Liver (tissue), 9 donors: ENCODE results near the gene MBNL2. TPM values are rescaled to one million over a fixed set of nuclear protein-coding genes. Genes with fewer than 3 reads are reported as not detected.

ENCODE experiments used
- DNase-seq: peaks from one replicate; pipeline ENCODE4 v3.0.0-alpha.2; 2017; ENCODE audit warnings: low spot score
- H3K27ac ChIP-seq, 2 donors: one replicate each; pipeline ENCODE4 v1.7.0; 2013; ENCODE audit warnings: inconsistent platforms in 2 of 2, low read length in 2 of 2, control low read depth in 1 of 2, low read depth in 1 of 2, mild to moderate bottlenecking in 1 of 2
- H3K27me3 ChIP-seq, 4 donors: one replicate each; pipeline versions ENCODE4 v1.6.1 to v1.7.0; 2013; ENCODE audit warnings: low read length in 3 of 4, inconsistent platforms in 1 of 4, mild to moderate bottlenecking in 1 of 4, moderate library complexity in 1 of 4; ENCODE audit not compliant: control insufficient read depth in 4 of 4, insufficient read depth in 4 of 4
- H3K36me3 ChIP-seq, 4 donors: one replicate each; pipeline versions ENCODE4 v1.6.1 to v1.7.0; 2013; ENCODE audit warnings: low read length in 3 of 4, mild to moderate bottlenecking in 3 of 4, low read depth in 1 of 4, moderate library complexity in 1 of 4; ENCODE audit not compliant: control insufficient read depth in 4 of 4, insufficient read depth in 3 of 4
- H3K4me1 ChIP-seq, 4 donors: one replicate each; pipeline versions ENCODE4 v1.6.1 to v1.7.0; 2013; ENCODE audit warnings: low read length in 3 of 4, mild to moderate bottlenecking in 3 of 4, moderate library complexity in 1 of 4; ENCODE audit not compliant: control insufficient read depth in 4 of 4, insufficient read depth in 4 of 4
- H3K4me3 ChIP-seq, 3 donors: one replicate each; pipeline versions ENCODE4 v1.6.1 to v1.7.0; 2013; ENCODE audit warnings: low read length in 3 of 3, control low read depth in 1 of 3, low read depth in 1 of 3, mild to moderate bottlenecking in 1 of 3
- H3K9ac ChIP-seq, 2 donors: one replicate each; pipeline ENCODE4 v1.7.0; 2013; ENCODE audit warnings: low read length in 2 of 2, mild to moderate bottlenecking in 2 of 2, moderate library complexity in 2 of 2, control low read depth in 1 of 2, low read depth in 1 of 2
- H3K9me3 ChIP-seq, 4 donors: one replicate each; pipeline versions ENCODE4 v1.6.1 to v1.7.0; 2013; ENCODE audit warnings: low read length in 3 of 4; ENCODE audit not compliant: control insufficient read depth in 4 of 4
- EGR1 ChIP-seq, 2 donors: IDR thresholded peaks; 2 replicates each; pipeline ENCODE4 v1.6.1; 2016 to 2018; ENCODE audit warnings: antibody characterized with exemption in 2 of 2, low read depth in 2 of 2
- FOXA1 ChIP-seq: IDR thresholded peaks from 2 replicates; pipeline ENCODE4 v1.6.1; 2016; ENCODE audit warnings: antibody characterized with exemption
- GABPA ChIP-seq, 2 donors: IDR thresholded peaks in 1 of 2; conservative IDR thresholded peaks in 1 of 2; 2 replicates each; pipeline ENCODE4 v1.6.1; 2016; ENCODE audit warnings: antibody characterized with exemption in 2 of 2, mild to moderate bottlenecking in 1 of 2, moderate library complexity in 1 of 2
- HNF4A ChIP-seq, 2 donors: conservative IDR thresholded peaks; 2 replicates each; pipeline ENCODE4 v1.6.1; 2016; ENCODE audit warnings: antibody characterized with exemption in 2 of 2, mild to moderate bottlenecking in 2 of 2
- HNF4G ChIP-seq: IDR thresholded peaks from 2 replicates; pipeline ENCODE4 v1.6.1; 2016; ENCODE audit warnings: antibody characterized with exemption
- NR2F2 ChIP-seq: IDR thresholded peaks from 2 replicates; pipeline ENCODE4 v1.6.1; 2016; ENCODE audit warnings: antibody characterized with exemption
- RAD21 ChIP-seq, 2 donors: IDR thresholded peaks; 2 replicates each; pipeline ENCODE4 v1.6.1; 2016; ENCODE audit warnings: antibody characterized with exemption in 2 of 2, mild to moderate bottlenecking in 2 of 2
- RXRA ChIP-seq, 2 donors: IDR thresholded peaks; 2 replicates each; pipeline ENCODE4 v1.6.1; 2017 to 2018; ENCODE audit warnings: antibody characterized with exemption in 2 of 2, mild to moderate bottlenecking in 1 of 2
- SP1 ChIP-seq: IDR thresholded peaks from 2 replicates; pipeline ENCODE4 v1.6.1; 2018; ENCODE audit warnings: antibody characterized with exemption, mild to moderate bottlenecking
- YY1 ChIP-seq: IDR thresholded peaks from 2 replicates; pipeline ENCODE4 v1.6.1; 2016; ENCODE audit warnings: antibody characterized with exemption, mild to moderate bottlenecking
- WGBS: extraction: QIAGEN DNeasy Blood & Tissue Kit; methylation state at CpG from one replicate; pipeline ENCODE4 v1.1.7; 2013; 5-methylcytosine and 5-hydroxymethylcytosine counted together
- polyA plus RNA-seq, 2 donors: library from polyadenylated mRNA; stranded (reverse) in 1 of 2; unstranded in 1 of 2; fragments of 200-250 nt in 1 of 2; fragments of >200 nt in 1 of 2; fragmentation: Nextera tagmentation in 1 of 2; extraction: Ambion mirVana in 1 of 2; gene quantifications; one replicate each; pipeline versions ENCODE4 v1.2.1 to v1.2.3, GENCODE V29; 2013 to 2015
- total RNA-seq, 2 donors: library from RNA; depleted of rRNA; stranded (reverse); fragments of >200 nt; gene quantifications; one replicate each; pipeline ENCODE4 v1.2.3, GENCODE V29; 2014
- TF ChIP-seq, protein P1 (sequence below): IDR thresholded peaks from 2 replicates; pipeline ENCODE4 v1.6.1; 2016; ENCODE audit warnings: antibody characterized with exemption
- TF ChIP-seq, protein P2 (sequence below): IDR thresholded peaks from 2 replicates; pipeline ENCODE4 v1.6.1; 2016; ENCODE audit warnings: antibody characterized with exemption, mild to moderate bottlenecking
- TF ChIP-seq, protein P3 (sequence below): IDR thresholded peaks from 2 replicates; pipeline ENCODE4 v1.6.1; 2016; ENCODE audit warnings: antibody characterized with exemption
- TF ChIP-seq, protein P4 (sequence below): IDR thresholded peaks from 2 replicates; pipeline ENCODE4 v1.6.1; 2016; ENCODE audit warnings: antibody characterized with exemption
- donor health status: healthy.
- donor health status: healthy.
- donor health status: healthy.
- donor health status: healthy.
- donor health status: healthy.

The MBNL2 gene
- total and polyA plus RNA-seq, 4 donors: 16.0 to 49.6 (median 36.8) TPM

DNA sequence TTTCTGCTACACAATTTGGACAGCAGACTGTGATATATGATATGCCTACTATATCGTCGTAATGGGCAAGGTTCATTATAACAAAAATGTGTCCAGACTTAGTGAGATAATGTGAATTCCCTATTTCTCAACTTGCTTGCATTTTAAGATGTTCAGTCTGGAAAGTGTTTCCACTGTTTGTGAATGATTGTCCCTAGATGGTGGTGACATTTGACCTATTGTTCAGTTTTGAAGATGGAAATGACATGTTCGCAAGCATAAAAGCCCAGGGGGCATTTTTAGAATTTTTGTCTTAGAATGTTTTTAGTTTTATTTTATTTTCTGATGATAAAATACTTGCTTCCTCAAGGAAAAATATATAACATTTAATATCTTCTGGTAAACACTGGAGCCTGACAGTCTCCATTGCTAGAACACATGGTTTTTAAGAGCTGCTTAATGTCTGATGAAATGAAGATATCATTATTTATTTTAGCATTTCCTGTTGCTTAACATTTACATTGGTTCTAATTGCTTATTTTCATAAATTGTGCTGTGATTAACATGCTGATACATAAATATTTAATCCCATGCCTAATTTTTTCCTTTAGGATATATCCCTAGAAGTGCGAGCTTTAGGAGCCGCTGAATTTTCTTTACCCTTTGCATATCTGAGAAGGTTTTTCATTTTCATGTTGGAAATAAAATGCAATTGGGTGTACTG, 27.1 kb downstream of the MBNL2 start:
- Histone ChIP-seq H3K27ac (peak overlapping the region; percentile 24 to 47), H3K27me3 (no peaks in the 10 kb centered on the region), H3K9ac (no peak overlapping the region), H3K4me1 (peaks cover 9 to 48% (median 14%) of the 10 kb centered on the region in 4 donors), H3K9me3 (no peaks in the 10 kb centered on the region), H3K36me3 (no peaks in the 10 kb centered on the region), H3K4me3 (no peak overlapping the region)
- WGBS: 68% methylated on average over 5 of the region's 5 CpGs
- DNase-seq: no peak
- TF ChIP-seq YY1 (peak; percentile 39), HNF4A (conservative IDR thresholded peaks at IDR 0.05) (peak in 1 of 2 donors; percentile 12), RXRA (IDR thresholded peaks at IDR 0.05) (peak; percentile 24 to 39), FOXA1 (no peak), SP1 (peak; percentile 43), NR2F2 (peak; percentile 99), RAD21 (IDR thresholded peaks at IDR 0.05) (peak in 1 of 2 donors; percentile 27)
- TF ChIP-seq, protein P1, sequence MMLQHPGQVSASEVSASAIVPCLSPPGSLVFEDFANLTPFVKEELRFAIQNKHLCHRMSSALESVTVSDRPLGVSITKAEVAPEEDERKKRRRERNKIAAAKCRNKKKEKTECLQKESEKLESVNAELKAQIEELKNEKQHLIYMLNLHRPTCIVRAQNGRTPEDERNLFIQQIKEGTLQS: no peak
- TF ChIP-seq, protein P2, sequence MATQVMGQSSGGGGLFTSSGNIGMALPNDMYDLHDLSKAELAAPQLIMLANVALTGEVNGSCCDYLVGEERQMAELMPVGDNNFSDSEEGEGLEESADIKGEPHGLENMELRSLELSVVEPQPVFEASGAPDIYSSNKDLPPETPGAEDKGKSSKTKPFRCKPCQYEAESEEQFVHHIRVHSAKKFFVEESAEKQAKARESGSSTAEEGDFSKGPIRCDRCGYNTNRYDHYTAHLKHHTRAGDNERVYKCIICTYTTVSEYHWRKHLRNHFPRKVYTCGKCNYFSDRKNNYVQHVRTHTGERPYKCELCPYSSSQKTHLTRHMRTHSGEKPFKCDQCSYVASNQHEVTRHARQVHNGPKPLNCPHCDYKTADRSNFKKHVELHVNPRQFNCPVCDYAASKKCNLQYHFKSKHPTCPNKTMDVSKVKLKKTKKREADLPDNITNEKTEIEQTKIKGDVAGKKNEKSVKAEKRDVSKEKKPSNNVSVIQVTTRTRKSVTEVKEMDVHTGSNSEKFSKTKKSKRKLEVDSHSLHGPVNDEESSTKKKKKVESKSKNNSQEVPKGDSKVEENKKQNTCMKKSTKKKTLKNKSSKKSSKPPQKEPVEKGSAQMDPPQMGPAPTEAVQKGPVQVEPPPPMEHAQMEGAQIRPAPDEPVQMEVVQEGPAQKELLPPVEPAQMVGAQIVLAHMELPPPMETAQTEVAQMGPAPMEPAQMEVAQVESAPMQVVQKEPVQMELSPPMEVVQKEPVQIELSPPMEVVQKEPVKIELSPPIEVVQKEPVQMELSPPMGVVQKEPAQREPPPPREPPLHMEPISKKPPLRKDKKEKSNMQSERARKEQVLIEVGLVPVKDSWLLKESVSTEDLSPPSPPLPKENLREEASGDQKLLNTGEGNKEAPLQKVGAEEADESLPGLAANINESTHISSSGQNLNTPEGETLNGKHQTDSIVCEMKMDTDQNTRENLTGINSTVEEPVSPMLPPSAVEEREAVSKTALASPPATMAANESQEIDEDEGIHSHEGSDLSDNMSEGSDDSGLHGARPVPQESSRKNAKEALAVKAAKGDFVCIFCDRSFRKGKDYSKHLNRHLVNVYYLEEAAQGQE: no peak

DNA sequence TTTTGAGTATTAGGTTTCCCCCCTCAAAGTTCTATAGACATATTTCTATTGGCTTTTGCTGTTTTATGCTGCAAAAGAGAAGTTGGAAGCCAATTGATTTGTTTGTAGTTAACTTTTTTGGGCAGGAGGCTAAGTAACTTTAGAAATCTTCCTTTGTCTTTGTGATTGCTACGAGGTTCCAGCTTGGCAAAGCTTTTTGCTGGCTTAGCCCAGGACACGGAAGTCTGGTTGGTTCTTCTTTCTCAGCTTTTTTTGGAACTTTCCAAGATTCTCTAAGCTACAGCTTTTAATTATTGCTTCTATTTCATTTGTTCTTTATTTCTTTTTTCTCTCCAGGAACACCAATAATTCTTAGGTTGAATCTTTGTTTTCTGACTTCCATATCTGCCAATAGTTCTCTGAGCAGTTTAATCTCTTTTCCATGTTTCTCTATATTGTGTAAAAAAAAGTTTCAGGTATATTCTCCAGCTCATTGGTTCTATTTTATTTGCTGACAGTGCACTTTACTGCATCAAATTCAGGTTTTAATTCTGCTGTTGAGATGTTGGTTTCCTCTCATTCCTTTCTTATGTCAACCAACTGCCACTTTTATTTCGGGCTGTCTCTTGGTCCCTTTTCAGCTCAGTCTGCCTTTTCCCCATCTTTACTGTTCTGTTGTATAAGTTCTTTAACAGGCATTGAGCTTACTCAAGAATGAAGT, 27.8 kb downstream of the MBNL2 start:
- DNase-seq: no peak
- Histone ChIP-seq H3K4me3 (no peak overlapping the region), H3K9me3 (no peaks in the 10 kb centered on the region), H3K4me1 (peaks cover 6 to 46% (median 13%) of the 10 kb centered on the region in 4 donors), H3K9ac (no peak overlapping the region), H3K36me3 (no peaks in the 10 kb centered on the region), H3K27me3 (no peaks in the 10 kb centered on the region), H3K27ac (peak overlapping the region; percentile 24 to 47)
- 45% methylated on average over 3 of the region's 3 CpGs for WGBS
- TF ChIP-seq HNF4G (no peak), HNF4A (conservative IDR thresholded peaks at IDR 0.05) (no peak), NR2F2 (no peak), GABPA (IDR thresholded peaks at IDR 0.05 in 1 of 2, conservative IDR thresholded peaks at IDR 0.05 in 1 of 2) (no peak), FOXA1 (no peak), EGR1 (IDR thresholded peaks at IDR 0.05; ENCODE audit: low read depth in 2 of 2) (no peak)
- TF ChIP-seq, protein P1: no peak
- TF ChIP-seq, protein P3, sequence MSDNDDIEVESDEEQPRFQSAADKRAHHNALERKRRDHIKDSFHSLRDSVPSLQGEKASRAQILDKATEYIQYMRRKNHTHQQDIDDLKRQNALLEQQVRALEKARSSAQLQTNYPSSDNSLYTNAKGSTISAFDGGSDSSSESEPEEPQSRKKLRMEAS: no peak
- TF ChIP-seq, protein P4, sequence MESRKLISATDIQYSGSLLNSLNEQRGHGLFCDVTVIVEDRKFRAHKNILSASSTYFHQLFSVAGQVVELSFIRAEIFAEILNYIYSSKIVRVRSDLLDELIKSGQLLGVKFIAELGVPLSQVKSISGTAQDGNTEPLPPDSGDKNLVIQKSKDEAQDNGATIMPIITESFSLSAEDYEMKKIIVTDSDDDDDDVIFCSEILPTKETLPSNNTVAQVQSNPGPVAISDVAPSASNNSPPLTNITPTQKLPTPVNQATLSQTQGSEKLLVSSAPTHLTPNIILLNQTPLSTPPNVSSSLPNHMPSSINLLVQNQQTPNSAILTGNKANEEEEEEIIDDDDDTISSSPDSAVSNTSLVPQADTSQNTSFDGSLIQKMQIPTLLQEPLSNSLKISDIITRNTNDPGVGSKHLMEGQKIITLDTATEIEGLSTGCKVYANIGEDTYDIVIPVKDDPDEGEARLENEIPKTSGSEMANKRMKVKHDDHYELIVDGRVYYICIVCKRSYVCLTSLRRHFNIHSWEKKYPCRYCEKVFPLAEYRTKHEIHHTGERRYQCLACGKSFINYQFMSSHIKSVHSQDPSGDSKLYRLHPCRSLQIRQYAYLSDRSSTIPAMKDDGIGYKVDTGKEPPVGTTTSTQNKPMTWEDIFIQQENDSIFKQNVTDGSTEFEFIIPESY: no peak
